ENCODE data around the gene PRKAG1. TPM values are rescaled to one million over a fixed set of nuclear protein-coding genes. Genes with fewer than 3 reads are reported as not detected.

PRKAG1 gene
- total RNA-seq, 1 donor from 2014 or later = 24.0 TPM

DNA sequence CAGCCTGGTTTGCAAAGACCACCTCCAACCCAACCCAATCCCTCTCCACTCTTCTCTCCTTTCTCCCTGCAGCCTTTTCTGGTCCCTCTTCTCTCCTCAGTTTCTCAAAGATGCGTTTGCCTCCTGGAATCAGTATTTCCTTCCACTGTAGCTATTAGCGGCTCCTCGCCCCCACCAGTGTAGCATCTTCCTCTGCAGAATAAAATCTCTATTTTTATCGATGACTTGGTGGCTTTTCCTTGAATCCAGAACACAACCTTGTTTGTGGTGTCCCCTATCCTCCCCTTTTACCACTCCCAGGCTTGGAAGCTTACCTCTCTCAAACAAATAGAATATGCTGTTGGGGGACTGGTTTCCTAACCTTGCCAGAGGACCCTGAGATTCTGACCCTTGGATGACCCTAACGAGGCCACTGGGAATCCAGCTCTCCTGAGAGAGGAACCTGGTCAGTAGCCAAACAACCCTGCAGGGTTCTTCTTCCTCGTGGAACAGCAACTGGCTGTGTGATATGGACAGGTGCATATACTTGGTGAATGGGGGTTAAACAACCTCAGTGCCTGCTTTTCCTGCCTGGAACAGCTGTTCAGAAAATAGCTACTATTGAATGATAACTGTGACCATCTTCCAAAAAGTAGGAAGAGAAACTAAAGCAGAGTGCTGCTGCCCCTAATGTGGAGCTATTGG is 36.0 kb downstream of the PRKAG1 start:
- Mint-ChIP-seq H3K27me3 (ENCODE audit: unreplicated experiment) (peaks cover 46% of the 10 kb centered on the region), H3K4me3 (ENCODE audit: unreplicated experiment) (no peak overlapping the region), H3K36me3 (ENCODE audit: low read depth, unreplicated experiment) (peaks cover 8% of the 10 kb centered on the region), H3K4me1 (ENCODE audit: unreplicated experiment) (peaks cover 24% of the 10 kb centered on the region), H3K27ac (ENCODE audit: unreplicated experiment) (peak overlapping the region; percentile 59), H3K9me3 (ENCODE audit: unreplicated experiment) (no peaks in the 10 kb centered on the region)
- DNase-seq (ENCODE audit: low spot score) = no peak
- TF ChIP-seq, protein P1, sequence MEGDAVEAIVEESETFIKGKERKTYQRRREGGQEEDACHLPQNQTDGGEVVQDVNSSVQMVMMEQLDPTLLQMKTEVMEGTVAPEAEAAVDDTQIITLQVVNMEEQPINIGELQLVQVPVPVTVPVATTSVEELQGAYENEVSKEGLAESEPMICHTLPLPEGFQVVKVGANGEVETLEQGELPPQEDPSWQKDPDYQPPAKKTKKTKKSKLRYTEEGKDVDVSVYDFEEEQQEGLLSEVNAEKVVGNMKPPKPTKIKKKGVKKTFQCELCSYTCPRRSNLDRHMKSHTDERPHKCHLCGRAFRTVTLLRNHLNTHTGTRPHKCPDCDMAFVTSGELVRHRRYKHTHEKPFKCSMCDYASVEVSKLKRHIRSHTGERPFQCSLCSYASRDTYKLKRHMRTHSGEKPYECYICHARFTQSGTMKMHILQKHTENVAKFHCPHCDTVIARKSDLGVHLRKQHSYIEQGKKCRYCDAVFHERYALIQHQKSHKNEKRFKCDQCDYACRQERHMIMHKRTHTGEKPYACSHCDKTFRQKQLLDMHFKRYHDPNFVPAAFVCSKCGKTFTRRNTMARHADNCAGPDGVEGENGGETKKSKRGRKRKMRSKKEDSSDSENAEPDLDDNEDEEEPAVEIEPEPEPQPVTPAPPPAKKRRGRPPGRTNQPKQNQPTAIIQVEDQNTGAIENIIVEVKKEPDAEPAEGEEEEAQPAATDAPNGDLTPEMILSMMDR (IDR thresholded peaks at IDR 0.05; ENCODE audit: unreplicated experiment) = no peak

DNA sequence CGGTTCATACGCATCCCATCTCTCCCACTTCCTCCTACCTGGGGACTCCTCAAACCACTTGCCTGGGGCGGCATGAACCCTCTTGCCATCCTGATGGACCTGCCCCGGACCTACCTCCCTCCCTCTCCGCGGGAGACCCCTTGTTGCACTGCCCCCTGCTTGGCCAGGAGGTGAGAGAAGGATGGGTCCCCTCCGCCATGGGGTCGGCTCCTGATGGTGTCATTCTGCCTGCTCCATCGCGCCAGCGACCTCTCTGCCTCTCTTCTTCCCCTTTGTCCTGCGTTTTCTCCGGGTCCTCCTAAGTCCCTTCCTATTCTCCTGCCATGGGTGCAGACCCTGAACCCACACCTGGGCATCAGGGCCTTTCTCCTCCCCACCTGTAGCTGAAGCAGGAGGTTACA is 36.8 kb downstream of the PRKAG1 start:
- DNase-seq (ENCODE audit: low spot score) = no peak
- H3K4me3 Mint-ChIP-seq (ENCODE audit: unreplicated experiment) = peak overlapping the region; percentile 65
- TF ChIP-seq, protein P1 (IDR thresholded peaks at IDR 0.05; ENCODE audit: unreplicated experiment) = no peak
- H3K36me3 Mint-ChIP-seq (ENCODE audit: low read depth, unreplicated experiment) = peaks cover 16% of the 10 kb centered on the region
- no peaks in the 10 kb centered on the region for H3K9me3 Mint-ChIP-seq (ENCODE audit: unreplicated experiment)
- H3K27me3 Mint-ChIP-seq (ENCODE audit: unreplicated experiment) = peaks cover 52% of the 10 kb centered on the region
- peaks cover 28% of the 10 kb centered on the region for H3K4me1 Mint-ChIP-seq (ENCODE audit: unreplicated experiment)
- no peak overlapping the region for H3K27ac Mint-ChIP-seq (ENCODE audit: unreplicated experiment)

DNA sequence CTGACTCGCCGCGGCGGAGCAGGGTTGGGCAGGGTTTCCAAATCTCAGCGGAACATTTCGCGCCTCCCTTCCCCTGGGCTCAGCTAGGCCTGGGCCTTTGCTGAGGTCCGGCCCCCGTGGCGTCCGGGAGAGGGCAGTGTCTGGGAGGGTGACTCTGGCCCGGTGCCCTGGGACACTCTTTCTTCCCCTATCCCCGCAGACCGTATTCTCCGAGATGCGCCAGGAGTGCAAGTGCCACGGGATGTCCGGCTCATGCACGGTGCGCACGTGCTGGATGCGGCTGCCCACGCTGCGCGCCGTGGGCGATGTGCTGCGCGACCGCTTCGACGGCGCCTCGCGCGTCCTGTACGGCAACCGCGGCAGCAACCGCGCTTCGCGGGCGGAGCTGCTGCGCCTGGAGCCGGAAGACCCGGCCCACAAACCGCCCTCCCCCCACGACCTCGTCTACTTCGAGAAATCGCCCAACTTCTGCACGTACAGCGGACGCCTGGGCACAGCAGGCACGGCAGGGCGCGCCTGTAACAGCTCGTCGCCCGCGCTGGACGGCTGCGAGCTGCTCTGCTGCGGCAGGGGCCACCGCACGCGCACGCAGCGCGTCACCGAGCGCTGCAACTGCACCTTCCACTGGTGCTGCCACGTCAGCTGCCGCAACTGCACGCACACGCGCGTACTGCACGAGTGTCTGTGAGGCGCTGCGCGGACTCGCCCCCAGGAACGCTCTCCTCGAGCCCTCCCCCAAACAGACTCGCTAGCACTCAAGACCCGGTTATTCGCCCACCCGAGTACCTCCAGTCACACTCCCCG is 37.4 kb downstream of the PRKAG1 start:
- H3K4me1 Mint-ChIP-seq (ENCODE audit: unreplicated experiment) = peaks cover 28% of the 10 kb centered on the region
- no peak for DNase-seq (ENCODE audit: low spot score)
- H3K4me3 Mint-ChIP-seq (ENCODE audit: unreplicated experiment) = peak overlapping the region; percentile 65
- H3K36me3 Mint-ChIP-seq (ENCODE audit: low read depth, unreplicated experiment) = peaks cover 16% of the 10 kb centered on the region
- H3K27me3 Mint-ChIP-seq (ENCODE audit: unreplicated experiment) = peaks cover 56% of the 10 kb centered on the region
- no peaks in the 10 kb centered on the region for H3K9me3 Mint-ChIP-seq (ENCODE audit: unreplicated experiment)
- TF ChIP-seq, protein P1 (IDR thresholded peaks at IDR 0.05; ENCODE audit: unreplicated experiment) = no peak
- no peak overlapping the region for H3K27ac Mint-ChIP-seq (ENCODE audit: unreplicated experiment)

DNA sequence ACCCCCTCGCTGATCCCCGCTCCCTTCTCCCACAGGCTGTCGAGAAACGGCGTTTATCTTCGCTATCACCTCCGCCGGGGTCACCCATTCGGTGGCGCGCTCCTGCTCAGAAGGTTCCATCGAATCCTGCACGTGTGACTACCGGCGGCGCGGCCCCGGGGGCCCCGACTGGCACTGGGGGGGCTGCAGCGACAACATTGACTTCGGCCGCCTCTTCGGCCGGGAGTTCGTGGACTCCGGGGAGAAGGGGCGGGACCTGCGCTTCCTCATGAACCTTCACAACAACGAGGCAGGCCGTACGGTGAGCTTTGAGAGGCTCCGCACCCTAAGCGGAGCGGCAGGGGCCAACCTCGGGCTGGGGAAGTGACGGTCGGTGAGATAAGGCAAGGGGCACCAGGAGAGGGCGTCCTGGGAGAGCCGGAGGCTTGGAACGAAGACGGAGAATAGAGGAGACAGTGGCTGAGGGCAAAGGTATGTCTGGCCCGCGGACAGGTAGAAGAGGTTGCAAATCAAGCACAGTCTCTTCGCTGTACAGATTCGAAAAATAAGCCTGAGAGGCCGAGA is 38.1 kb downstream of the PRKAG1 start:
- Mint-ChIP-seq H3K27me3 (ENCODE audit: unreplicated experiment) (peaks cover 60% of the 10 kb centered on the region), H3K36me3 (ENCODE audit: low read depth, unreplicated experiment) (peaks cover 16% of the 10 kb centered on the region), H3K4me3 (ENCODE audit: unreplicated experiment) (peak overlapping the region; percentile 51), H3K9me3 (ENCODE audit: unreplicated experiment) (no peaks in the 10 kb centered on the region), H3K4me1 (ENCODE audit: unreplicated experiment) (peaks cover 28% of the 10 kb centered on the region), H3K27ac (ENCODE audit: unreplicated experiment) (no peak overlapping the region)
- no peak for DNase-seq (ENCODE audit: low spot score)
- TF ChIP-seq, protein P1 (IDR thresholded peaks at IDR 0.05; ENCODE audit: unreplicated experiment) = no peak
